ENCODE results near the gene NUP62. TPM values are rescaled to one million over a fixed set of nuclear protein-coding genes. Genes with fewer than 3 reads are reported as not detected.
A peak's percentile ranks its signal among the peaks of the same experiment; 100 is the strongest.

Gene NUP62
- total and polyA plus RNA-seq, 2 of the 8 experiments (the other 6 are each of a cell fraction or from before 2014, with no cell fraction given) = 50.0 to 107 TPM

- H3K79me2 ChIP-seq (ENCODE audit: control insufficient read depth in 1 of 2, insufficient read depth in 2 of 2, low read length in 2 of 2) = no peaks in the 10 kb centered on the region
- no peak overlapping the region for H2BK5ac ChIP-seq (ENCODE audit: low read depth, low read length)
- H3K56ac ChIP-seq (replicated peaks; ENCODE audit: insufficient read length, low read depth, low read length) = no peak overlapping the region
- no peaks in the 10 kb centered on the region for H3K36me3 ChIP-seq (ENCODE audit: control insufficient read depth in 2 of 4, insufficient read depth in 4 of 4, low read length in 3 of 4)
- no peak overlapping the region for H3K14ac ChIP-seq (ENCODE audit: insufficient read length)
- peaks cover 0 to 17% (median 9%) of the 10 kb centered on the region in 4 experiments; a peak in 6 of 7 replicates for H3K4me1 ChIP-seq (replicated peaks in 1 of 4; ENCODE audit: control insufficient read depth in 3 of 4, insufficient read depth in 4 of 4, low read length in 3 of 4)
- no peak overlapping the region for H2BK12ac ChIP-seq (ENCODE audit: low read depth, low read length)
- no peak overlapping the region for H2AK5ac ChIP-seq (ENCODE audit: low read depth, low read length)
- H4K5ac ChIP-seq (ENCODE audit: insufficient read length, low read depth, low read length) = no peak overlapping the region
- H2BK15ac ChIP-seq (ENCODE audit: low read length) = no peak overlapping the region
- DNase-seq (ENCODE audit: low read depth in 1 of 2, low spot score in 2 of 2) (no peak), FAIRE-seq (no peak)
- H3K9me3 ChIP-seq (ENCODE audit: insufficient read depth in 2 of 2, low read depth in 1 of 2, low read length in 1 of 2) = peaks cover 2 to 9% of the 10 kb centered on the region in 2 experiments; a peak in 3 of 4 replicates
- H3K4me3 ChIP-seq (ENCODE audit: extremely low read depth in 1 of 4, insufficient read depth in 2 of 4, low read depth in 3 of 4, low read length in 4 of 4) = no peak overlapping the region
- H2BK20ac ChIP-seq (ENCODE audit: low read length) = no peak overlapping the region
- H3K9ac ChIP-seq (replicated peaks in 1 of 4; ENCODE audit: extremely low read depth in 1 of 4, low read depth in 3 of 4, low read length in 3 of 4) = no peak overlapping the region
- H4K91ac ChIP-seq (replicated peaks; ENCODE audit: insufficient read length, low read length) = no peak overlapping the region
- H2BK120ac ChIP-seq (replicated peaks; ENCODE audit: low read depth, low read length) = no peak overlapping the region
- no peak overlapping the region for H4K8ac ChIP-seq (ENCODE audit: extremely low read depth, insufficient read depth, low read length)
- H3K4me2 ChIP-seq (ENCODE audit: insufficient read depth in 1 of 2, low read depth in 2 of 2, low read length in 2 of 2) = 0 out of 4 replicates have a peak overlapping the region, but pooled peaks of 1 of the 2 experiments have one; percentile 30
- H3K27ac ChIP-seq (ENCODE audit: low read depth, low read length) = no peak overlapping the region
- WGBS, 2 experiments (ENCODE audit: extremely low coverage in 1 of 2, insufficient coverage in 1 of 2, insufficient read length in 1 of 2, insufficient replicate concordance in 2 of 2, low coverage in 1 of 2, low lambda C conversion rate in 2 of 2, missing lambda C conversion rate in 1 of 2) = 80% methylated on average over 10 of the region's 10 CpGs; no CpG with 5 or more reads in 1 of the 2 experiments
- H3K23me2 ChIP-seq (ENCODE audit: low read depth, low read length) = no peaks in the 10 kb centered on the region
- no peaks in the 10 kb centered on the region for H3K27me3 ChIP-seq (replicated peaks in 1 of 4; ENCODE audit: control insufficient read depth in 3 of 4, extremely low read depth in 1 of 4, insufficient read depth in 3 of 4, low read length in 3 of 4)
- no peaks in the 10 kb centered on the region for H3K79me1 ChIP-seq (ENCODE audit: low read depth, low read length)
- H3K23ac ChIP-seq (ENCODE audit: insufficient read length) = no peak overlapping the region
- POLR2A ChIA-PET (ENCODE audit: partially characterized antibody) = interaction anchor here (1.9 to 2.7 kb wide), 2 partner anchors 24 to 28 kb away, joined by 7 to 9 read pairs; partner anchors contain the start of genes ATF5 and NUP62
- no peak overlapping the region for H2AFZ ChIP-seq (ENCODE audit: low read length)
- CTCF ChIA-PET (ENCODE audit: partially characterized antibody) = interaction anchor here (1.1 to 2.0 kb wide), 5 partner anchors 20 to 30 kb away, joined by 3 to 10 read pairs (median 5); no protein-coding TSS in a partner anchor
- no peak overlapping the region for H3K18ac ChIP-seq (ENCODE audit: extremely low read depth, low read length)
- no peaks in the 10 kb centered on the region for H4K20me1 ChIP-seq (replicated peaks in 1 of 2; ENCODE audit: control insufficient read depth in 1 of 2, insufficient read depth in 2 of 2, low read length in 2 of 2)
- H3K4ac ChIP-seq (replicated peaks; ENCODE audit: insufficient read length, low read depth, low read length) = no peak overlapping the region
- TF ChIP-seq FOSL1 (IDR thresholded peaks at IDR 0.05; ENCODE audit: insufficient read depth, low read depth, low read length) (no peak), ATF2 (IDR thresholded peaks at IDR 0.05; ENCODE audit: low read length) (no peak), ZNF274 (IDR thresholded peaks at IDR 0.05; ENCODE audit: borderline replicate concordance, extremely low read depth, low read length) (no peak), SP2 (IDR thresholded peaks at IDR 0.05; ENCODE audit: low read length) (no peak), E2F6 (IDR thresholded peaks at IDR 0.05) (no peak)
These were observed 28.1 kb upstream of the NUP62 start for GRCh38 chr19:49957262-49957915.

Data from H1 (cell line).